DOHH2 (cell line): Measurements from ENCODE around the gene RGS7.

Source experiments
- H3F3A ChIP-seq: fragments of 200-600 bp; sonication (generic), shearing (Covaris generic); 2 replicates; pipeline ENCODE4 v1.6.0; 2016; ENCODE audit warnings: antibody characterized with exemption, mild to moderate bottlenecking; ENCODE audit not compliant: control insufficient read depth, insufficient read depth
- H3K27ac ChIP-seq: fragments of 200-600 bp; sonication (generic); 2 replicates; pipeline ENCODE4 v1.5.1; 2014; ENCODE audit warnings: low read depth, mild to moderate bottlenecking, low read length, moderate library complexity
- H3K27me3 ChIP-seq: fragments of 200-600 bp; sonication (generic); 2 replicates; pipeline ENCODE4 v1.6.1; 2014; ENCODE audit warnings: mild to moderate bottlenecking, low read length, mixed read lengths; ENCODE audit not compliant: control insufficient read depth
- H3K36me3 ChIP-seq: fragments of 200-600 bp; sonication (generic); 2 replicates; pipeline ENCODE4 v1.6.1; 2014; ENCODE audit warnings: mild to moderate bottlenecking, low read length, moderate library complexity, mixed read lengths; ENCODE audit not compliant: control insufficient read depth
- H3K4me1 ChIP-seq: fragments of 200-600 bp; sonication (generic); 2 replicates; pipeline ENCODE4 v1.6.1; 2014; ENCODE audit warnings: mild to moderate bottlenecking, low read length, mixed read lengths; ENCODE audit not compliant: control insufficient read depth
- H3K4me2 ChIP-seq: fragments of 200-600 bp; sonication (generic); 2 replicates; pipeline ENCODE4 v1.6.0; 2014; ENCODE audit warnings: mild to moderate bottlenecking, low read length, moderate library complexity
- H3K4me3 ChIP-seq: fragments of 200-600 bp; sonication (generic); 2 replicates; pipeline ENCODE4 v1.5.1; 2014; ENCODE audit warnings: mild to moderate bottlenecking, low read length, mixed read lengths
- H3K79me2 ChIP-seq: fragments of 200-600 bp; sonication (generic); 2 replicates; pipeline ENCODE4 v1.6.1; 2014; ENCODE audit warnings: mild to moderate bottlenecking, low read length, mixed read lengths; ENCODE audit not compliant: control insufficient read depth
- H3K9me2 ChIP-seq: fragments of 200-600 bp; sonication (generic); replicated peaks from 2 replicates; pipeline ENCODE4 v1.6.1; 2014; ENCODE audit warnings: mild to moderate bottlenecking, low read length, mixed read lengths; ENCODE audit not compliant: control insufficient read depth
- H3K9me3 ChIP-seq: fragments of 200-600 bp; sonication (generic); 2 replicates; pipeline ENCODE4 v1.6.1; 2014; ENCODE audit warnings: antibody characterized with exemption, low read length, mixed read lengths; ENCODE audit not compliant: control insufficient read depth, insufficient read depth
- H4K20me1 ChIP-seq: fragments of 200-600 bp; sonication (generic); 2 replicates; pipeline ENCODE4 v1.6.0; 2014; ENCODE audit warnings: low read depth, mild to moderate bottlenecking, antibody characterized with exemption, low read length, moderate library complexity; ENCODE audit not compliant: control insufficient read depth, insufficient read depth
- CTCF ChIP-seq: fragments of 200-600 bp; sonication (generic); IDR thresholded peaks from one replicate; pipeline ENCODE4 v1.5.1; 2014; ENCODE audit warnings: antibody characterized with exemption, mild to moderate bottlenecking, low read depth, low read length; ENCODE audit not compliant: poor library complexity, severe bottlenecking
- EZH2phosphoT487 ChIP-seq: fragments of 200-600 bp; sonication (generic); IDR thresholded peaks from 2 replicates; pipeline ENCODE4 v1.6.1; 2017; ENCODE audit warnings: borderline replicate concordance, mild to moderate bottlenecking, antibody characterized with exemption, low read length, moderate library complexity, mixed read lengths

Gene RGS7

GRCh38 chr1:240800291-240800690, 556.7 kb downstream of the RGS7 start:
- Histone ChIP-seq H3K9me2 (no peaks in the 10 kb centered on the region), H3K27ac (no peak overlapping the region), H3K4me1 (no peaks in the 10 kb centered on the region), H3K4me2 (no peak overlapping the region), H3F3A (no peaks in the 10 kb centered on the region), H3K27me3 (no peaks in the 10 kb centered on the region), H3K9me3 (no peaks in the 10 kb centered on the region), H4K20me1 (no peaks in the 10 kb centered on the region), H3K4me3 (no peak overlapping the region), H3K79me2 (no peaks in the 10 kb centered on the region), H3K36me3 (no peaks in the 10 kb centered on the region)
- TF ChIP-seq EZH2phosphoT487 (no peak), CTCF (no peak)

GRCh38 chr1:240797050-240797449, 560.0 kb downstream of the RGS7 start:
- H3K36me3 ChIP-seq, result no peaks in the 10 kb centered on the region
- no peaks in the 10 kb centered on the region for H4K20me1 ChIP-seq
- H3K9me2 ChIP-seq, result no peaks in the 10 kb centered on the region
- H3K9me3 ChIP-seq, result no peaks in the 10 kb centered on the region
- no peaks in the 10 kb centered on the region for H3F3A ChIP-seq
- TF ChIP-seq CTCF (no peak), EZH2phosphoT487 (no peak)
- H3K27me3 ChIP-seq, result no peaks in the 10 kb centered on the region
- no peaks in the 10 kb centered on the region for H3K4me1 ChIP-seq
- H3K79me2 ChIP-seq, result no peaks in the 10 kb centered on the region
- H3K4me3 ChIP-seq, result no peak overlapping the region
- H3K4me2 ChIP-seq, result no peak overlapping the region
- H3K27ac ChIP-seq, result no peak overlapping the region

- H3F3A ChIP-seq, result no peaks in the 10 kb centered on the region
- H3K27ac ChIP-seq, result no peak overlapping the region
- H3K4me1 ChIP-seq, result no peaks in the 10 kb centered on the region
- H3K36me3 ChIP-seq, result no peaks in the 10 kb centered on the region
- no peaks in the 10 kb centered on the region for H4K20me1 ChIP-seq
- H3K27me3 ChIP-seq, result no peaks in the 10 kb centered on the region
- H3K4me3 ChIP-seq, result no peak overlapping the region
- no peaks in the 10 kb centered on the region for H3K79me2 ChIP-seq
- H3K4me2 ChIP-seq, result no peak overlapping the region
- no peaks in the 10 kb centered on the region for H3K9me2 ChIP-seq
- H3K9me3 ChIP-seq, result no peaks in the 10 kb centered on the region
- TF ChIP-seq CTCF (no peak), EZH2phosphoT487 (no peak)
Measured at GRCh38 chr1:240794046-240794843, 562.8 kb downstream of the RGS7 start.
